PFSK-1 (cell line): ENCODE measurements around the gene DIP2A.

Experiments
- REST ChIP-seq, 2 experiments: IDR thresholded peaks; 2 replicates each; pipeline versions ENCODE4 v1.6.1 to v1.8.0; 2011 to 2012; ENCODE audit warnings: low read depth in 2 of 2, low read length in 2 of 2, control low read depth in 1 of 2, inconsistent platforms in 1 of 2, mild to moderate bottlenecking in 1 of 2, moderate library complexity in 1 of 2; ENCODE audit not compliant: insufficient read depth in 1 of 2
- SIN3A ChIP-seq: IDR thresholded peaks from 2 replicates; pipeline ENCODE4 v1.6.1; 2012; ENCODE audit warnings: mild to moderate bottlenecking, low read length, moderate library complexity, borderline replicate concordance; ENCODE audit not compliant: insufficient read depth
- TAF1 ChIP-seq: IDR thresholded peaks from 2 replicates; pipeline ENCODE4 v1.6.1; 2012; ENCODE audit warnings: low read length, control low read depth, borderline replicate concordance; ENCODE audit not compliant: insufficient read depth

- no peak for TF ChIP-seq SIN3A
- TF ChIP-seq TAF1: no peak
- no peak for TF ChIP-seq REST (IDR thresholded peaks at IDR 0.05; ENCODE audit: insufficient read depth in 1 of 2, low read depth in 2 of 2, low read length in 2 of 2)
These were observed 146.5 kb downstream of the DIP2A start, which contains the start of gene S100B for GRCh38 chr21:46604975-46605766.
